ENCODE measurements around the gene STRN4. TPM values are rescaled to one million over a fixed set of nuclear protein-coding genes. Genes with fewer than 3 reads are reported as not detected.

STRN4 gene
- total RNA-seq, 2 experiments from 2014 or later = 68.0 to 115 TPM

DNA sequence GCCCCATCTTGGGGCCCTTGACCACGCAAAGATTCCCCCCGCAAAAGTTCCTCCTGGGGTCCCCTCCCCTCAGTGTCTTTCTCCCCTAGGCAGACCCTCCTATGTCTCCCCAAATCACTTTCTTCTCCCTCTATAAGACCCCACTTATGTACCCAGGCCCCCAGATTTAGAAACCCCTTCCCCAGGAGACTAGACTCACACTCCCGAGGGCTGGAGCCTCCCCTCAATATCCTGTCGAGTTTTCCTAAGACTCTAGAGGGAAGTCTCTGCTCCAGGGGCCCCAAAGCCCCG, 40.7 kb upstream of the STRN4 start:
- POLR2A ChIA-PET = no interaction called here
- Histone ChIP-seq H3K27ac (ENCODE audit: low read depth, low read length, poor library complexity, severe bottlenecking) (peak overlapping the region; percentile 90), H3K9me2 (ENCODE audit: insufficient read depth, low read length) (no peaks in the 10 kb centered on the region), H4K20me1 (ENCODE audit: insufficient read depth, low read length) (peaks cover 12% of the 10 kb centered on the region; the same call in 1 of the 2 replicates), H3K36me3 (ENCODE audit: insufficient read depth, low read length) (peaks cover 60% of the 10 kb centered on the region), H3K4me3 (ENCODE audit: low read depth, low read length, poor library complexity, severe bottlenecking) (peak overlapping the region; percentile 87), H3K79me2 (ENCODE audit: insufficient read depth, low read depth, low read length) (peaks cover 64% of the 10 kb centered on the region), H2AFZ (ENCODE audit: low read length) (no peak overlapping the region), H3K9me3 (ENCODE audit: low read length) (no peaks in the 10 kb centered on the region), H3K4me2 (ENCODE audit: low read length) (peak overlapping the region; percentile 74), H3K4me1 (ENCODE audit: insufficient read depth, low read length, poor library complexity, severe bottlenecking) (peaks cover 24% of the 10 kb centered on the region)
- BruUV-seq (replicated peaks) = no TSS peak
- no peak for TF ChIP-seq EZH2phosphoT487 (IDR thresholded peaks at IDR 0.05; ENCODE audit: borderline replicate concordance, low read depth, low read length)
- TF ChIP-seq, protein P1, sequence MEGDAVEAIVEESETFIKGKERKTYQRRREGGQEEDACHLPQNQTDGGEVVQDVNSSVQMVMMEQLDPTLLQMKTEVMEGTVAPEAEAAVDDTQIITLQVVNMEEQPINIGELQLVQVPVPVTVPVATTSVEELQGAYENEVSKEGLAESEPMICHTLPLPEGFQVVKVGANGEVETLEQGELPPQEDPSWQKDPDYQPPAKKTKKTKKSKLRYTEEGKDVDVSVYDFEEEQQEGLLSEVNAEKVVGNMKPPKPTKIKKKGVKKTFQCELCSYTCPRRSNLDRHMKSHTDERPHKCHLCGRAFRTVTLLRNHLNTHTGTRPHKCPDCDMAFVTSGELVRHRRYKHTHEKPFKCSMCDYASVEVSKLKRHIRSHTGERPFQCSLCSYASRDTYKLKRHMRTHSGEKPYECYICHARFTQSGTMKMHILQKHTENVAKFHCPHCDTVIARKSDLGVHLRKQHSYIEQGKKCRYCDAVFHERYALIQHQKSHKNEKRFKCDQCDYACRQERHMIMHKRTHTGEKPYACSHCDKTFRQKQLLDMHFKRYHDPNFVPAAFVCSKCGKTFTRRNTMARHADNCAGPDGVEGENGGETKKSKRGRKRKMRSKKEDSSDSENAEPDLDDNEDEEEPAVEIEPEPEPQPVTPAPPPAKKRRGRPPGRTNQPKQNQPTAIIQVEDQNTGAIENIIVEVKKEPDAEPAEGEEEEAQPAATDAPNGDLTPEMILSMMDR (conservative IDR thresholded peaks at IDR 0.05; ENCODE audit: low read length) = no peak
- intact Hi-C loops (cut with micrococcal nuclease; ENCODE audit: unreplicated experiment) = loop anchor here (2.0 to 5.0 kb wide), 2 partner anchors 38 to 70 kb away; partner anchors contain the start of gene PRKD2
- DNase-seq (ENCODE audit: low spot score) = no peak
- CTCF ChIA-PET (ENCODE audit: unreplicated experiment) = no interaction called here

DNA sequence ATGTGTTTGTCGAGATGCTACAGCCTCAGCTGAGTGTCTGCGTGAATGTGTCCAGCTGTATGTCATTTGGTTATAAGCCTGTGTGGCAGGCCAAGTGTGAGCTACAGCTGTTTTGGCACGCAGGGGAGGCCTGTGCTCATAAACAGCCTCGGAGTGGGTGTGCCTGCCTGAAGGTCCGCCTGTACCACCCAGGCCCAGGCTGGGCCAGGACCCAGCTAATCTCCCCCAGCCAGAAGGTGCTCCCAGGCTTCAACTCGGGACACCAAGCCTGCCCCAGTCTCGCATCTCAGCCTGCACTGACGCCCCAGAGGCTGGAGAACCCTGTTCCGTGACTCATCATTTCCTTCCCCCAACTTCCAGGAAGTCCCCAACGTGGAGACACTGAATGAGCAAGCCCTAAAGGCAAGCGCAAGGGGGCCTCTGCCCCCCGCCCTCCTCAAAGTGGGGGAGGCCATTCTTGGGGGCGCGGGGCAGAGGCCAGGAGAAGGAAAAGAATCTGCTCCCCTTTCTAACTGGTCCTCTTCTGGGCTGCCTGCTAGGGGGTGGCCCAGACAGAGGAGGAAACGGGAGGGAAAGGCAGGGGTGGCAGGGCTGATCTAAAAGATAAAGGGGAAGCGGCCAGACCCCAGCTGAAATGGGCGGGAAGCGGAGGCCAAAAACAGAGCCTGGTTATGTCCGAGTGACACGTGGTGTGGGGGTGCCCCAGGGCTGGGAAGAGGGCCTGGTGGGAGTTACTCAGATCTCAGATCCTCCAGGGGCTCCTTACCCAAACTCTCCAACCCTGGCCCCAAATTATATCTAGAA, 40.2 kb upstream of the STRN4 start:
- no TSS peak for BruUV-seq (replicated peaks)
- Histone ChIP-seq H3K27ac (ENCODE audit: low read depth, low read length, poor library complexity, severe bottlenecking) (peak overlapping the region; percentile 90), H3K4me2 (ENCODE audit: low read length) (peak overlapping the region; percentile 74), H3K9me2 (ENCODE audit: insufficient read depth, low read length) (no peaks in the 10 kb centered on the region), H3K9me3 (ENCODE audit: low read length) (no peaks in the 10 kb centered on the region), H4K20me1 (ENCODE audit: insufficient read depth, low read length) (peaks cover 12% of the 10 kb centered on the region; the same call in 1 of the 2 replicates), H2AFZ (ENCODE audit: low read length) (no peak overlapping the region), H3K4me3 (ENCODE audit: low read depth, low read length, poor library complexity, severe bottlenecking) (peak overlapping the region; percentile 87), H3K79me2 (ENCODE audit: insufficient read depth, low read depth, low read length) (peaks cover 69% of the 10 kb centered on the region), H3K4me1 (ENCODE audit: insufficient read depth, low read length, poor library complexity, severe bottlenecking) (peaks cover 24% of the 10 kb centered on the region), H3K36me3 (ENCODE audit: insufficient read depth, low read length) (peaks cover 66% of the 10 kb centered on the region)
- TF ChIP-seq, protein P1 (conservative IDR thresholded peaks at IDR 0.05; ENCODE audit: low read length) = 0 out of 2 replicates have a peak, but pooled peaks have one; percentile 11
- TF ChIP-seq EZH2phosphoT487 (IDR thresholded peaks at IDR 0.05; ENCODE audit: borderline replicate concordance, low read depth, low read length) = no peak
- DNase-seq (ENCODE audit: low spot score) = peak; percentile 82
- intact Hi-C loops (cut with micrococcal nuclease; ENCODE audit: unreplicated experiment) = loop anchor here (2.0 to 5.0 kb wide), 2 partner anchors 38 to 69 kb away; partner anchors contain the start of gene PRKD2
- ChIA-PET POLR2A (interaction anchor here (0.5 to 1.1 kb wide), 3 partner anchors 35 to 262 kb away, joined by 3 to 4 read pairs (median 4); partner anchors contain the start of gene TMEM160), CTCF (ENCODE audit: unreplicated experiment) (interaction anchor here (0.6 kb wide), 1 partner anchor 28 kb away, joined by 3 read pairs; no protein-coding TSS in a partner anchor)

- BruUV-seq (replicated peaks) = no TSS peak
- H3K9me2 ChIP-seq (ENCODE audit: insufficient read depth, low read length) = no peaks in the 10 kb centered on the region
- no peak for TF ChIP-seq EZH2phosphoT487 (IDR thresholded peaks at IDR 0.05; ENCODE audit: borderline replicate concordance, low read depth, low read length)
- TF ChIP-seq, protein P1 (conservative IDR thresholded peaks at IDR 0.05; ENCODE audit: low read length) = no peak
- peaks cover 72% of the 10 kb centered on the region for H3K79me2 ChIP-seq (ENCODE audit: insufficient read depth, low read depth, low read length)
- peaks cover 70% of the 10 kb centered on the region for H3K36me3 ChIP-seq (ENCODE audit: insufficient read depth, low read length)
- H3K4me3 ChIP-seq (ENCODE audit: low read depth, low read length, poor library complexity, severe bottlenecking) = peak overlapping the region; percentile 87
- H3K4me1 ChIP-seq (ENCODE audit: insufficient read depth, low read length, poor library complexity, severe bottlenecking) = peaks cover 24% of the 10 kb centered on the region
- ChIA-PET CTCF (ENCODE audit: unreplicated experiment) (interaction anchor here (0.6 kb wide), 1 partner anchor 27 kb away, joined by 3 read pairs; no protein-coding TSS in a partner anchor), POLR2A (interaction anchor here (0.5 to 1.1 kb wide), 3 partner anchors 35 to 1526 kb away, joined by 3 to 4 read pairs (median 3); no protein-coding TSS in a partner anchor)
- peaks cover 12% of the 10 kb centered on the region; the same call in 1 of the 2 replicates for H4K20me1 ChIP-seq (ENCODE audit: insufficient read depth, low read length)
- peak overlapping the region; percentile 90 for H3K27ac ChIP-seq (ENCODE audit: low read depth, low read length, poor library complexity, severe bottlenecking)
- H3K4me2 ChIP-seq (ENCODE audit: low read length) = peak overlapping the region; percentile 74
- H2AFZ ChIP-seq (ENCODE audit: low read length) = no peak overlapping the region
- no peak for DNase-seq (ENCODE audit: low spot score)
- intact Hi-C loops (cut with micrococcal nuclease; ENCODE audit: unreplicated experiment) = loop anchor here (2.0 to 5.0 kb wide), 2 partner anchors 39 to 69 kb away; partner anchors contain the start of gene PRKD2
- H3K9me3 ChIP-seq (ENCODE audit: low read length) = no peaks in the 10 kb centered on the region
Observed at GRCh38 chr19:46785980-46786235, 39.7 kb upstream of the STRN4 start.

All from OCI-LY7 (cell line).